HTERT RPE-1 (cell line): ENCODE data around the gene ZNF414.

Source experiments
- in situ Hi-C: fragments of 300-500 bp; cut with MboI; formaldehyde crosslinking; loops from 4 replicates; pipeline ENCODE4 v1.14.3; 2020; ENCODE audit warnings: low sequenced_read_pairs

ZNF414 gene

DNA sequence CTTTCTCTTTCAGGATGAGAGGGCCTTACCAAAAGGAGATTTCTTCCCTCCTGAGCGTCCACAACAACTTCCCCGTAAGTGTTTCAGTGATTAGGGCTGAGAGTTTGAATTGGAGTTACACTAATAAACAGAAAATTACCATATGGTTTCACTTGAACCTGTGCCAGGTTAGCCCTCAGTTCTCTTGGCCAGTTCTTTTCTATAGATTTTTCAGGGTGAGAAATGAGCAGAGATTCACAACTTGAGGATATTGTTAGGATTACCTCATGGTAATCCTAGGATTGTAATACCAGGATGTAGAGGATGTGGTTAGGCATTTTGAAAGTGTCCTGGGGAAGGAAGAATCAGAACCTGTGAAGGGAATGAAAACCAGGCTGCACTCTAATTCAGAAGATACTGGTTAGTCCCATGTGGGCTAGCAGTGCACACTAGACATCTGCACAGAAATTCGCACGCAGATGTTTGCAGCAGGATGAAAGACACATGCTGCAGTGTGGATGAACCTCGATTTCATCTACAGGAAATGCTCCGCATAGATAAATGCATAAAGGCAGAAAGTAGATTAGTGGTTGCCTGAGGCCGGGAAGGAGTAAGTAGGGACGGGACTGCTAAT is 45.1 kb downstream of the ZNF414 start:
- in situ Hi-C loops = no loop called here

- in situ Hi-C loops = no loop called here
These were observed 45.8 kb downstream of the ZNF414 start for GRCh38 chr19:8468124-8468523.

DNA sequence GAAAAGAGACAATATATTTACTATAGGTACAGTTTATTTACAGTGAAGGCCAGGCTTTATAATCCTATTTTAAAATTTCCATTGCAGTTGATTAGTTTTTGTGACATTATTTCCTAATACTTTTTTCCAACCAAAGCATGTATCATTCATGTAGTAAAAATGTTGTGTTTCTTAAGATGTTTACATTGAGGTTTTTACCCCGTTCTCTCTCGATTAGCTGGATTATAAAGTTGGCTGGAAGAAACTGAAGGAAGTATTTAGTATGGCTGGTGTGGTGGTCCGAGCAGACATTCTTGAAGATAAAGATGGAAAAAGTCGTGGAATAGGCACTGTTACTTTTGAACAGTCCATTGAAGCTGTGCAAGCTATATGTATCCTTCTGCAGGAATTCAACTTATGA is 47.9 kb downstream of the ZNF414 start:
- in situ Hi-C loops = no loop called here

DNA sequence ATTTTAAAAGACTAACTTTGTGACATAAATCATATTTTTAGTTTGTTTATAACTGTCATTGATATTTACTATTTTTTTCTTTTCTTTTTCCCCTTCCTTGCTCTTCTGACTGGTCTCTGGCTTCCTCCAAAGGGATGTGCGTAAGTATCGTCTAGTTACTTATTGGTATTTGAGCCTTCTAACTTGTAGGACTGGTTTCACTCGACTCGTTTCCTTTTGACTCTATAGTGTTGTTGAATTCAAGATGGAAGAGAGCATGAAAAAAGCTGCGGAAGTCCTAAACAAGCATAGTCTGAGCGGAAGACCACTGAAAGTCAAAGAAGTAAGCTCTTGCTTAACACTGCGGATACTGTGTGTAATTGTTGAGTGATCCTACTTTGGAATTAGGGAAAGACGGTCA is 50.6 kb downstream of the ZNF414 start:
- in situ Hi-C loops = no loop called here

DNA sequence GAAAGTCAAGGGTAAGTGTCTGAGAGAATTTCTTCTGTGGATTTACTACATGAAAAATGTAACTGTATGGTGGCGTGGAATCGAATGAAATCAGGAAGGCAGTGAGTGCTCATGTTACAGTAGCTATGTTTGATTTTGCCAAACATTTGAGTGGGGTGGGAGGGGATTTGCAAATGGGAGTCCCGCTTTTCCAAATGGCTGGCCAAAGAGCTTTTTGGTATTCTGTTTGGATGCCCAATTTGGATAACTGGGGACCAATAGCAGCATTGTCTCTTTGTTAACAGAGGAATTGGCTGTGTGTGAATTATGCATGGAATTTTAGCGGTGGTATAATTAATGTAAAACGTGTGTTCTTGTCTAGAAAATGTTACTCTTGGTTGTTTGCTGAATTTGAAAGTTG is 51.4 kb downstream of the ZNF414 start:
- in situ Hi-C loops = no loop called here

- in situ Hi-C loops = no loop called here
These were observed 52.1 kb downstream of the ZNF414 start for GRCh38 chr19:8461891-8462290.

GRCh38 chr19:8461376-8461775 is 52.6 kb downstream of the ZNF414 start:
- in situ Hi-C loops = no loop called here

GRCh38 chr19:8460516-8461298 is 53.3 kb downstream of the ZNF414 start:
- in situ Hi-C loops = no loop called here
